Measurements from ENCODE around the gene CCDC50.
A peak's percentile ranks its signal among the peaks of the same experiment; 100 is the strongest.

CCDC50 gene

DNA sequence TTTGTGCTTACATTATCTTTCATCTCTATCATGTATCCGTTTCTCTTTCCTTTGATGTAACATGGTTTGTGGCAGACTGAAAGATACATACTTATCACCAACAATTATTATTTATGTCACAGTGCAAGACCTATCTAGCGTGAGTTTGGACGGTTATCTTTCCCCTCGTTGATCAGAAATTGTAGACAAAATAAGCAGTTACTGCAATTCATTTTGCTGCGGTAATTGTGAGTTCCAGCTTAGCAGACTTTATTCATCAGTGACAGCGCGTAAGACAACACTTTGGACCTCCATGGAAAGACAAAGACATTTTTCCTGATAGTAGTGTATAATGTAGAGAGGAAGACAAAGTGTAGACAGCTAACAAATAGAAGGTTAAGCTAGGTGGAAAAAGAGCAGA lies 52.1 kb downstream of the CCDC50 start:
- no peak for DNase-seq

GRCh38 chr3:191382661-191383060 lies 53.5 kb downstream of the CCDC50 start:
- DNase-seq = no peak

DNA sequence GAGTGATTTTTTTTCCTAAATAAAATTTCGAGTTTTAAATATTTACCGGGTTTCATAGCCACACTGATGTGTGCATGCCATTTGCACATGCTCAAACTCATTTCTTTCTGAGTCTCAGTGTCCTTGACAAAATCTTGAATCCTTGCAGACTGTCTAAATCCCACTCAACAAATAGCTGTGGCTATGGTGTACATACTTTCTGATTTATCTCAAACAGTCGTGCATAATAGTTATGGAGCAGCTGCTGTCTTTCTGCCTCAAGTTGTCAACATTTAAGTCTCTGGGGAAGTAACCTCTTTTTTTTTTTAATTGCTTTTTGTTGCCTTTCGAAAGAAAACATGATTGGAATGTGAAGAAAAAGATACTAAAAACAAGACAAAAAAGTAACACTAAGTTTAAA lies 53.9 kb downstream of the CCDC50 start:
- peak; percentile 77 for DNase-seq

DNA sequence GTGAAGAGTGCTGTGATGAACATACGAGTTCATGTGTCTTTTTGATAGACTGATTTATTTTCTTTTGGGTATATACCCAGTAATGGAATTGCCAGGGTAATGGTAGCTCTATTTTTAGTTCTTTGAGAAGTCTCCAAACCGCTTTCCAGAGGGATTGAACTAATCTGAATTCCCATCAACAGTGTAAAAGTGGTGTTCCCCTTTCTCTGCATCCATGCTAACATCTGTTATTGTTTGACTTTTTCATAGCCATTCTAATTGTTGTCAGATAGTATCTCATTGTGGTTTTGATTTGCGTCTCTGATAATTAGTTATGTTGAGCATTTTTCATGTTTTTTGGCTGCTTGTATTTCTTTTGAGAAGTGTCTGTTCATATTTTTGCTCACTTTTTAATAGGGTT lies 55.9 kb downstream of the CCDC50 start:
- no peak for DNase-seq

DNA sequence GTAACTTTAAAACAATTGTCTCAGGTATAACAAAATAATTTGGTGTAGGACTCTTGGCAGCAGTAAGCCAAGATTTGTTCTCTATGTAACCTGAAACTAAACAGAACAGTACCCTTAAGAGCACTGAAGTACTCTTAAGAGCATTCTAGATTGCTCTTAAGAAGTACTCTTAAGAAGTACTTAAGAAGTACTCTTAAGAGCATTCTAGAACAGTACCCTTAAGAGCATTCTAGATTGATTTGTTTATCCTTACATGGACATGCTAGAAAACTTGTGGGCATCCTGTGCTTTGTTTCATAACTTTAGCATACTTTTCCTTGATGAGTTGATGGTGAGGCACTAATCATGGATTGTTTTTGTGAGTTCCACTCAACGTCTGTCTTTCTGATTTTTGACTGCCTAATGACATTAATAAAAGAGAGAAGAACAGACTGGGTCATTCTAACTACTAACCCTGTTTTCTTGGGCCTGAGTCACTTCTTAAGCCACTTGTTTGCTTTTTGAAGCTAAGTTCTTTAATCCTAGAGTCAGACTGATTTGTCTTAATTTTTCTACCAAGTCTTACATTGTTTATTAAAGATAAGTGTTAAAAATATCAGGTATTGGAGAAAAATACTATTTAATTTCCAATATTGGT lies 58.4 kb downstream of the CCDC50 start:
- DNase-seq = no peak

- DNase-seq = no peak
Observed at GRCh38 chr3:191388823-191389222, 59.6 kb downstream of the CCDC50 start.

DNA sequence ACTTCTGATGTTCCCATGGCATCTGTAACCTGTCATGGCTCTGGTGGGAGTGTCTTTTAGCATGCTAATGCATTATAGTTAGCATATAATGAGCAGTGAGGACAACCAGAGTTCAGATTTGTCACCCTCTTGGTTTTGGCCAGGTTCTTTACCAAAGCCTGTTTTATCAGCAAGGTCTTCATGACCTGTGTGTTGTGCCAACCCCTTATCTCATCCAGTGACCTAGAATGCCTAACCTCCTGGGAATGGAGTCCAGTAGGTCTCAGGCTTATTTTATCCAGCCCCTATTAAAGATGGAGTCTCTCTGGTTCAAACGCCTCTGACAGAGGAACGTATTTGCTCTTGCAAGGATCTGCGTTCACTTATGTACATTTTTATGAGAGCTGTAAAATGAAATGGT lies 61.4 kb downstream of the CCDC50 start:
- DNase-seq = no peak

DNA sequence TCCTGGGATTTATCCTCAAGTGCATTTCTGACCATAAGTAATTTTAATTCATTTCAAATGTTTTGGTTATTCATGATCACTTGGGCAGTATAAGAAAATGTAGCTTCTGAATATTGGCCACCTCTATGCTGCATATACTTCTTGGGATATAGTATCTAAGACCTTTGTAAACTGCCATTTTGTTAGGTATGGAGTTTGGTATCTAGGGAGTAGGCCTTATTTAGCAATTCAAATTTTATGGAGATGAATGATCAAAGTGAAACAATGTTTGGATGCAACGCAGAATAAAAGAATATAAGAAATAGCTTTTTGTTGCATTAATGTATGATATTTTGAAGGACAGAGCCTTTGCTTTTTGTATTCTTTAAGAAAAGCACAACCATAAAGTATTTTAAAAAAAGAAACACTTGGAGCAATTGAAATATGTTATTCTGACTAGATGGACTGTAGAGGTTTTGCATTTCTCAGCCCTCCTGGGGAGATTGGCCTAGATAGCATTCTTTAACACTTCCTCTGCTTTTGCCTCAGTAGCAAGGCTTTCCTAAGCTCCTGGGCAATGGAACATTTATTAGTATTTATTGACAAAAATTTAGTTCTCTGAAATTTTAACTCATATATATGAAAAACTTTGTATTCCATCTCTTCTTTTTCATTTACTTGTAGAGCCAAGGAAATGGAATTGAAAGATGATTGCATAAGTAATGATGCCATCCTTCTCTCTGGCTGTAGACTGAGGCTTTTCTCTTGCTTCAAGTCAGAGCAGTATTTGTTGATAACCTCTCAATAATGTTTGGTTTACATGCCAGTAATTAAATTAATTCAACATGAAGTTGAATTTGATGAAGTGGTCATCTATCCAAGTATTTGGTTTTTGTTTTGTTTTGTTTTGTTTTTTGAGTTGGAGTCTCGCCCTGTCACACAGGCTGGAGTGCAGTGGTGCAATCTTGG lies 62.9 kb downstream of the CCDC50 start:
- peak; percentile 19 for DNase-seq

DNA sequence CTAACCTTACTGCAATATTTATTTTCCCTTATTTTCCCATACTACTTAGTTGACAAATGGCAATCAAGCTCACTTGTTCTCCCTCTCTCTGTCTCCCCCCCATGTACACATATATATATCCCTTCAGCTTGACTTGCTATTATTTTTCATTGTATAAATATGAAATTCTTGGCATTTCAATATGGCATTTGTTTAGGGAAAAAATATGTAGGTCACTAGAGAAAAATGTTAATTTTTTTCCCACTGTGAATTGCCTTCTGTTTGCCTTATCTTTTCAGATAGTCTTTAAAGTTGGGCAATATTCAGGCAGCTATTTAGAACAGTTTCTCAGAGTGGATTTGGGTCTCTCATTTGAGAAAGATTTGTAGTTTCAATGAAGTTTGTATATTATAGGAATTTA lies 64.0 kb downstream of the CCDC50 start:
- no peak for DNase-seq

GRCh38 chr3:191397771-191398170 lies 68.6 kb downstream of the CCDC50 start:
- no peak for DNase-seq

GRCh38 chr3:191398607-191399006 lies 69.4 kb downstream of the CCDC50 start:
- DNase-seq = no peak

DNA sequence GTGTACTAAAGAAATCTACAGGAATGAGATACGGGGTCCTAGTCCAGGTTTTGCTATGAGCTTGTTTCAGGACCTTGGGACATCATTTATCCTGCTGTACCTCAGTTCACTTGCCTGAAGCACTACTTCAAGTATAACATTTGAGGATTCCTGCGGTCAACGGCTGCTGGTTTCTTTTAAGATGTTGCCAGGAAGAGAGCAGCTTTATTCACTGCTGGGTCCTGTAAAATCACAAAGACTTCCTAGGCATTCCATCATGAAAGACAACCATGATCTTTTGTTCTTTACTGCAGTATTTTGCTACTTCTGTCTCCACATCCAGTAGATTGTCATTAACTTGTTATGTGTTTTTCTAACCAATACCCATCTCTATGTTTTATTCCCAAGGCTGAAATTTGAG lies 70.7 kb downstream of the CCDC50 start:
- no peak for DNase-seq

DNA sequence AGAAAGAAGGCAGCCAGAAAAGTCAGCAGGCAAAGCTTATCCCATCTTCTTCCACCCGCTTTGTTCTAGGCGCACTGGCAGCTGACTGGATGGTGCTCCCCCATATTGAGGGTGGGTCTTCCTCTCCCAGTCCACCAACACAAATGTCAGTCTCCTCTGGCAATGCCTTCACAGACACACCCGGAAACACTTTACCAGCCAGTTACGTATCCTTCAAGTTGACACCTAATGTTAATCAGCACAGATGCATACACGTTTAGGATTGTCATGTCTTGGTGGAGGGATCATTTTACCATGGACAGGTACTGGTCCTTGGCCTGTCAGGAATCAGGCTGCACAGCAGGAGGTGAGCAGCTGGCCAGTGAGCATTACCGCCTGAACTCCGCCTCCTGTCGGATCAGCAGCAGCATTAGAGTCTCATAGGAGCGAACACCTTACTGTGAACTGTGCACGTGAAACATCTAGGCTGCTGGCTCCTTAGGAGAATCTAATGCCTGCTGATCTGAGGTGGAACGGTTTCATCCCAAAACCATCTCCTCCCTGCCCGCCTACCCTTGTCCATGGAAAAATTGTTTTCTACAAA lies 72.7 kb downstream of the CCDC50 start:
- no peak for DNase-seq

GRCh38 chr3:191409791-191410359 lies 80.7 kb downstream of the CCDC50 start:
- no peak for DNase-seq

DNA sequence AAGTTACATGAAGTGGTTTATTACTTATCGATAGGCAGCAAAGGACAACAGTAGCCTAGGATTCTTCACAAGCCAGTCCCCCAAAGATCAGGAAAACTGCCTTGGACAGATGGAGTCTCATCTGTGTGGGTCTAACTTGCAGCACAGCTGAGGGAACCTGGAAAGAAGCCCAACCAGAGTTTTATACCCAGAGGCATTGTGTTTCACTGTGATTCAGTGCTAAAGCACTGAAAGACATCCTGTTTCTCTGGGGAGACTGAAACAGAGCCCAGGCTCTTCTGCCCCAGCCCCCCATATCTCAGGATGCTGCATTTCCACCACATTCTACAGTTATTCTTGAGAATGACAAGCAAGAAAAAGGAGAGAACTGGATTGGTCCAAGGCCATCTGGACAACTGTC lies 83.6 kb downstream of the CCDC50 start:
- DNase-seq = peak; percentile 96

GRCh38 chr3:191414286-191414685 lies 85.1 kb downstream of the CCDC50 start:
- DNase-seq = peak; percentile 14

DNA sequence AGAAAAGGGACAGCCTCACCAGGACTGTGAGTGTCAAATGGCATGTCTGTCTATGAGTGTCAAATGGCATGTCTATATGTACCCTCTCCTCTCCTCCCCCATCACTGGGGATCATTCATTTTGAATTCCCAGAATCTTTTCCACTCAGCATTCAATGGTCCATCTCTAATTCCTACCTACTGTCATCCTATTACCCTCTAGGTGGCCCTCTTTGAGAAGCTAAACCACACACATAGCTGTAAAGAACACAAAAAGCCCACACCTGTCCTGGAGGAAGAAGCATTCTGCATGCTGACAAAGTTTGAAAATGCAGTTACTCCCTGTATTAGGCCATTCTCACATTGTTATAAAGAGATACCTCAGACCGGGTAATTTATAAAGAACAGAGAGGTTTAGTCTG lies 85.5 kb downstream of the CCDC50 start:
- no peak for DNase-seq

DNA sequence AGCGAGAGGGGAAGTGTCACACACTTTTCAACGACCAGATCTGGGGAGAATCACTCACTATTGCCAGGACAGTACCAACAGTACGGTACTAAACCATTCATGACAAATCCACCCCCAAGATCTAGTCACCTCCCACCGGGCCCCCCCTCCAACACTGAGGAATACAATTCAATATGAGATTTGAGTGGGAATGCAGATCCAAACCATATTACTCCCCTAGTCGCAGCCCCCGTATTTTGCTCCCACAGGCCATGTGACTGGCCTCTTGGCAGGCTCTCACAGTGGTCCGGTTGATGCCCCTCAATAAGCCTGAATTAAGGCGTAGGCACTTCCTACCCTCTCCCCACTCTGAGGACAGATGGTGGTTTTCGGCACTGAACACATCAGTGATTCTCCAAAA lies 86.4 kb downstream of the CCDC50 start:
- no peak for DNase-seq

DNA sequence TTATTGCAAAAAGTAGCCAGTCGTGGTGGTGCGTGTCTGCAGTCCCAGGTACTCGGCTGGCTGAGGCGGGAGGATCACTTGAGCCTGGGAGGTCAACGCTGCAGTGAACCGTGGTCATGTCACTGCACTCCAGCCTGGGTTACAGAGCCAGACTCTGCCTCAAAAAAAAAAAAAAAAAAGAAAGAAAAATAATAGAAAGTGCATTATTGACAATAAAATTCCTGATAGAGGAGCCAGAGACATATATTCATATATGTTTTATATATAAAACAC lies 88.2 kb downstream of the CCDC50 start:
- no peak for DNase-seq

- DNase-seq = no peak
Observed at GRCh38 chr3:191420771-191421170, 91.6 kb downstream of the CCDC50 start.

DNA sequence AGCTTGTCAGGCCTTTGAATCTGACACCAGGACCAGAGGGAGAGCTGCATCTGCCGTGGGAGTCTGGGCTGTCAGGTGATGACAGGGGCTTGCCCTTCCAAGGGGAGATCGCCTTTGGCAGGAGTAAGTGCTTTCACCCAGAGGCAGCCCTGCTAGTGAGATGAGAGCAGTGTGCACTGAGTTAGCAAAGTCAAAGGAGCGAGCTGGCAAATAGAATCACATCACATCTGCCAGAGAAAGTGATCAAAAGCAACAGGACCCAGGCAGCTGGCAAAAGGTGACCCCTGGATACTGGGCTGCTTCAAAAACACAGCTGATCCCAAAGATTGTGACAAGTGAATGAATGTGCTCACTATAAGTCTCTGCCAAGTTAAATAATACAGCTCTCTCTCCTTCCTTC lies 95.7 kb downstream of the CCDC50 start:
- DNase-seq = no peak

DNA sequence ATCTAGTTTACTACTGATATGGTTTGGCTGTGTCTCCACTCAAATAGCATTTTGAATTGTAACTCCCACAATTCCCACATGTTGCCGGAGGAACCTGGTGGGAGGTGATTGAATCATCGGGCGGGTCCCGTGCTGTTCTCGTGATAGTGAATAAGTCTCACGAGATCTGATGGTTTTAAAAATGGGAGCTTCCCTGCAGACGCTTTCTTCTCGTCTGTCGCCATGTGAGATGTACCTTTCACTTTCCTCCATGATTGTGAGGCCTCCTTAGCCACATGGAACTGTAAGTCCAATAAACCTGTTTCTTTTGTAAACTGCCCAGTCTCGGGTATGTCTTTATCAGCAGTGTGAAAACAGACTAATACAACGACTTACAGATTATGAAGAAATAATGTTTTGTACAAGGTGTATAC lies 96.1 kb downstream of the CCDC50 start:
- DNase-seq = no peak

- DNase-seq = no peak
Observed at GRCh38 chr3:191426311-191426710, 97.1 kb downstream of the CCDC50 start.

GRCh38 chr3:191428177-191428576 lies 99.0 kb downstream of the CCDC50 start:
- DNase-seq = no peak
